GM21423 (cell line): ENCODE data around the gene PDP2.

Source experiments
- ATAC-seq: cut with Tn5 transposase; IDR thresholded peaks from one replicate; pipeline ENCODE4 v1.9.1; 2021; ENCODE audit warnings: mild to moderate bottlenecking, moderate library complexity; ENCODE audit not compliant: unreplicated experiment

The PDP2 gene, protein sequence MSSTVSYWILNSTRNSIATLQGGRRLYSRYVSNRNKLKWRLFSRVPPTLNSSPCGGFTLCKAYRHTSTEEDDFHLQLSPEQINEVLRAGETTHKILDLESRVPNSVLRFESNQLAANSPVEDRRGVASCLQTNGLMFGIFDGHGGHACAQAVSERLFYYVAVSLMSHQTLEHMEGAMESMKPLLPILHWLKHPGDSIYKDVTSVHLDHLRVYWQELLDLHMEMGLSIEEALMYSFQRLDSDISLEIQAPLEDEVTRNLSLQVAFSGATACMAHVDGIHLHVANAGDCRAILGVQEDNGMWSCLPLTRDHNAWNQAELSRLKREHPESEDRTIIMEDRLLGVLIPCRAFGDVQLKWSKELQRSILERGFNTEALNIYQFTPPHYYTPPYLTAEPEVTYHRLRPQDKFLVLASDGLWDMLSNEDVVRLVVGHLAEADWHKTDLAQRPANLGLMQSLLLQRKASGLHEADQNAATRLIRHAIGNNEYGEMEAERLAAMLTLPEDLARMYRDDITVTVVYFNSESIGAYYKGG

DNA sequence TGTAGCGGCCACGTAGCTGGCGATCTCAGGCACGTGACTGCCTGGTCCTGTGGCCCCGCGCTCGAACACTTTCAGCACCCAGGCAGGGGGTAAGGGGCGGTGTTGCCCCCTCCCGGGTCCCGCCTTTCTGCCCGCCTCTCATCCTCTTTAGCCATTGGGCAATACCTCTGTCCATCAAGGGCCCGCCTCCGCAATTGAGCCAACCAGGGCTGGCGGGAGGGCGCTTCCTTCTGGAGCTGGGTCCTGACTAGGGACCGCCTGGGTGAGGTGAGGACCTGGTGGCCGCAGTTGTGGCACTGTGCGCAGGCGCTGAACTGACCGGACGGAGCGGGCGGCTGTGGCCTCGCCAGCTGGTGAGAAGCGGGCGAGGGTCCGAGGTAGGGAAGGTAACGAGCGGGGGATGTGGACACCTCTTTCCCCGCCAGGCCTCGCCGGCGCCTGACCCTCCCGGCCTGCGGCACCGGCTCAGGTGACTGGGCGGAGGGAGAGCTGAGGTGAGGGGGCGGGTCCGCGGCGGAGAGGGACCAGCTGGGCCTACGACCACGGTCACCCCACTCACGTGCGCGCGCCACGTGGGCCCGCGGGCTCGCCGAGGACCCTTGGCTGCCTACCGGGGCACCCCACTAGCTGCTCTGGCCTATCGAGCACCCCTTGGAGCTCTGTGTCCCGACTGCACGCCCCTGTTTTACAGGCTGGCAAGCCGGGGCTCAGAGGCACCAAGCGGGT is at the start of gene PDP2:
Gene PDP2, plus strand, starts transcription at position 228 of the 726 bp plus-strand sequence. CDS start 3,770 bp downstream, outside the sequence.
- peak; percentile 93 for ATAC-seq

DNA sequence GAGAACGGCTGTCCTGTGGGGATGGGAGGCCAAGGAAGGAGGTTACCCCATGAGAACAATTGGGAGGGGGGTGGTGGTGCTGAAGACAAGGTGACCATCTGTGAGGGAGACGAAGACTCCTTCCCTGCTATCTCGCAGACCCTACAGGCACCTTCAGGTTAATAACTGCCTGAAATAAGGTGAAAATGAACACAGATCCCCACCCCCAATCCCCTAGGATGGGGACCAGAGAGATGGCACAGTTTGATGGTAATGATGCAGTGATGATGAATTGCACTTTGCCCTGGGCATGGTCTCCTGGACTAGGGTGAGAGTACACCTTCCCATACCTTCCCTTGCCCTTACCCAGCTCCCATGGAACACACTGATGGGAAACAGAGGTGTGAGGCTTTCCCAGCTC is 48.1 kb upstream of the PDP2 start:
- ATAC-seq, result no peak

DNA sequence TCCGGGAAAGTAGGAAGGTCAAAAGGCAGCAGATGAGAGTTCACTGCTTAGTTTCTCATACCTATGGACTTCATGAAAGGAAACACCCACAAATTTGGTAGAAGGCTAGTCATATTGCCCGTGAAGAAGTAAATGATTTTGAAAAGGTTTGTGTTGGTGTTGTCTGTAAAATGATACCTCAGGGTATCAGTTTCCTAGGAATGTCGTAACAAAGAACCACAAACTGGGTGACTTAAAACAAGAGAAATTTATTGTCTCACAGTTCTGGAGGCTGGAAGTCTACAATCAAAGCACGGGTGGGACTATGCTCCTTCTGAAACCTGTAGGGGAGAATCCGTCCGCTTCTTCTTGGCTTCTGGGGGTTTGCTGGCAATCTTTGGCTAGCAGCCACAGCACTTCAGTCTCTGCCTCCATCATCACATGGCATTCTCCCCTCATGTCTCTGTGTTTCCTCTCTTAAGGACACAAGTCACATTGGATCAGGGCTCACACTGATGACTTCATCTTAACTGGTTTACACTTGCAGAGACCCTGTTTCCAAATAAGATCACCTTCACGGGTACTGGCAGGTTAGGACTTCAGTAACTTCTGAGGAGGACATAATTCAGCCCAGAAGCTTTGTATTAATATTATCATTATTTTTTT is 47.5 kb upstream of the PDP2 start:
- no peak for ATAC-seq

DNA sequence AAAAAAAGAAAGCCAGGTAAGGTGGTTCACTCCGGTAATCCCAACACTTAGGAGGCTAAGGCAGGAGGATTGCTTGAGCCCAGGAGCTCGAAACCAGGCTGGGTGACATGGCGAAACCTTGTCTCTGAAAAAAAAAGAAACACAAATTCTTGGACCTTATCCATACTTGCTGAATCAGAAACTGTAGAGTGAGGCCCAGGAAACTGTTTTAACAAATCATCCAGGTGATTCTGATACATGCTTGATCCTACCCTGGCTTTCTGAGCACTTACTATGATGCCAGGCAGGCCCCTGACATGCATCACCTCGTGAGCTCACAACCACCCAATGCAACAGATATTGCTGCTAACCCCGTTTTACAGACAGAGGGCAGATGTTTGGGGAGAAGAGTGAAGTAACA is 45.6 kb upstream of the PDP2 start:
- ATAC-seq, result no peak

DNA sequence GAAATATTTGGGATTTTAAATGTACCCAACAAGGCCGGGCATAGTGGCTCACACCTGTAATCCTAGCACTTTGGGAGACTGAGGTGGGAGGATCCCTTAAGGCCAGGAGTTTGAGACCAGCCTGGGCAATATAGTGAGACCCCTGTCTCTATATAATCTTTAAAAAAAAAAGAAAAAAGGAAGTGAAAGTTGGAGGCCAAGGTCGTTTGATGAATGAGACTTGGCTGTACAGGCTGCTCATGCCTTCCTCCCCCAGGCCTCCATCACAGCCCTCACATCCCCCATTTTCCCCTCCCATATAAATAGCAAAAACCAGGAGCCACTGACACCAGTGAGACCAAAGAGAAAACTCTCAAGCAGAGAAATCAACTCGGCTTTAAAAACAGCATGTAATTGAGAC is 39.4 kb upstream of the PDP2 start:
- ATAC-seq, result no peak

DNA sequence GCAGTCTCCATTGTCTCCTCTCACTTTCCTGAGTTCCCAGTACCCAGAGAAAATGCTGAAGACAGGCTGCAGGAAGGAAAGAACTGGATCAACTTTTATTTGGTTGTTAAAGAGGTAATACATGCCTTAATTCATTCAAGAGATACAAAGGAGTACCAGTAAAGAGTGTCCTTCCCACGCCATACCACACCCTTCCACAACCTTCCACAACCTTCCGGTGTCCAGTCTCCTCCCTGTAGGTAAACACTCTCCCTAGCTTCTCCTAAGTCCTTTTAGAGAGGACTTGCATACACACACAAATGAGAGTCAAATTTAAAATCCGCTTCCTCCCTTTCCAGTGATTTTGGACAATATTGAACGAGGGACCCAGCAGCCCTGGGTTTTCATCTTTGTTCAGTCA is 38.9 kb upstream of the PDP2 start:
- no peak for ATAC-seq

DNA sequence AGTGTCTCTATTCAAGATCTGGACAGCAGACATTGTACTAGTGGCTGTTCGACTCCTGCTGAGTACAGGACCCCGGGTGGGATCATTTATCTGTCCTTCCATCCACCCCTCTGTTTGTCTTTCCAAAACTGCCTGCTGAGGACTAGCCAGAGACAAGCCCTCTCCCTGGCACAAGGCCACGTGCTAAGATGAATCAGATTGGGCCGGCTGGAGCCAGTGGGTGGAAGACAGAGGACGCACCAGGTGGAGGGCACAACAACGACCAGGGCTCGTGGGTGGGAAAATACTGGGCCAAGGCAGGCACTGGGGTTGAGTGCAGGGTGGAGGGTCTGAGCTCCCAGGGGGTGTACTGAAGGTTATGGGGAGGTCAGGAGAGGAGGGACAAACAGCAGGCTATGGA is 37.5 kb upstream of the PDP2 start:
- ATAC-seq, result no peak

DNA sequence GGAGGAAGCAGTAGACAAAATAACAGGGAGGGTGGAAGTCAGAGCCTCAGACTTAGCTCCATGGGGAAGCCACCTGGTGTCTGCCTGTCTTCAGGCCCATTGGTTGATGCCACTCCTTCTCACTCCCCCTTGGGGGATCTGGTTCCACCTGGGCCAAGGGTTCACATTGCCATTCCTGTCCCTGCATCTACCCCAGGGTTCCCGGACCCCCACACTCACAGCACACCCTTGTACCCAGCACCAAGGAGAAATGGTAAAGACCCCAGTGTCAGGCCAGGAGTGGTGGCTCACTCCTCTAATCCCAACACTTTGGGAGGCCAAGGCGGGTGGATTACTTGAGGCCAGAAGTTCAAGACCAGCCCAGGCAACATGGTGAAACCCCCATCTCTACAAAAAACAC is 37.1 kb upstream of the PDP2 start:
- no peak for ATAC-seq

DNA sequence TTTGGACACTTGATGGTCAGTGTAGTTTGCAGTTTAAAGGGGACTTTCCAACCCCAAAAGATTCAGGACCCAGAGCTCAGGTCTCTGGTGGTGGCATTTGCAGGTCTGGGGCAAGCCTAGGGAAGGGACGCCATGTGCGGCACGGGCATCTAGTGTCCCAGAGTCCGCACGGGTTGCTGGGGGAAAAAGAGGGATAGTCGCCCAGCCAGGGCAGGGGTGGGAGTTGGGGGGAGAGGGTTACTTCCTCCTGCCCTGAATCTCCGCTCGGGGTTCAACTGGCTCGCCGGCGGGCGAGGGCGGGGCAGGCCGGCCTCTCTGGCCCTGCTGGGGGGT is 36.3 kb upstream of the PDP2 start:
- ATAC-seq, result no peak

DNA sequence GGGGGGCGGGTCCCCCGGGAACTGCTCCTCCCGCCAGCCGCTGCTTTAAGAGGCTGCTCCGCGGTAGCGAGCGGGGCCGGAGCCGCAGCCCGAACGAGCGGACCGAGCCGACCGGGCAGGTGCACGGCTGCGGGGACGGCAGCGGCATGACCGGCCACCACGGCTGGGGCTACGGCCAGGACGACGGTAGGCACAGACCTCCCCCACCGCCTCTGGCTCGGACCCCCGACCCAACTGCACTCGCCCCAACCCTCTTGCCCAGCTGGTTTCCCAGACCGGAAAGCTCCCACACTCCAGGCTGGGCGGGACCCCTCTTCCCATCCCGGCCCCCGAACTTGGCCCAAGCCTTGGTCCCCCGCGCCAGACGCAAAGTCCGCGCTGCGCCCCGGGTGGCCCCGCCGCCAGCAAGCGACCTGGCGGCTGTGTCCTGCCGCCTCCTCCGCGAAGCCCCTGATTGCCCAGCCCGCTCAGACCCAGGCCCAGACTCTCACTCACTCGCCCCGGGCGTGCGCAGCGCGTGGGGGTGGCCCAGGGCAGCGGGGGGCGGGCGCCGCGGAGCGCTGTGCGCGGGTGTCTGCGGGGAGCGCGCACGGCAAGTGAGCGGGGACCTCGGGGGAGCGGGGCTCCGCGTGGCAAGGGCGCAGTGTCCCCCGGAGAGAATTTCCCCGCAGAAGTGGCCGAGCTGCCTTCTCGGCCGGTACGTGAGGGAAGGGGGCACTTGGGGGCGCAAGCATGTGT is 35.8 kb upstream of the PDP2 start, which contains the start of gene CA7:
Gene CA7, plus strand, starts transcription at position 73 of the 738 bp plus-strand sequence. Its CDS starts 74 bp downstream, at position 147.
- ATAC-seq, result no peak

DNA sequence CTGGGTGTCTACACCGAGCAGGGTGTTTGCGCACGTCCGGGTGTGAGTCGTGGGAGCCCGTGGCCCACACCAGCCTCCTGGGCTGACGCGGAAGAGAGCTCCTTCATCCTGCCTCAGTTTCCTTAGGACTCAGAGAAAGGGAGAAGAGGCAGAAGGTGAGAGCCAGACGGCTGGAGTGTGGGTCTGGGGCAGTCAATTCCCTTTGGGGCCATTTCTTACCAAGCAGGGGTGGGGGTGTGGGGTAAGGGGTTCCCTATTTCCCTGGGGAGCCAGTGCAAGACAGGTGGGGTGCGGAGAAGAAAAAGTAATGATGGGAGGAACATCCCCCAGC is 35.3 kb upstream of the PDP2 start:
- no peak for ATAC-seq

DNA sequence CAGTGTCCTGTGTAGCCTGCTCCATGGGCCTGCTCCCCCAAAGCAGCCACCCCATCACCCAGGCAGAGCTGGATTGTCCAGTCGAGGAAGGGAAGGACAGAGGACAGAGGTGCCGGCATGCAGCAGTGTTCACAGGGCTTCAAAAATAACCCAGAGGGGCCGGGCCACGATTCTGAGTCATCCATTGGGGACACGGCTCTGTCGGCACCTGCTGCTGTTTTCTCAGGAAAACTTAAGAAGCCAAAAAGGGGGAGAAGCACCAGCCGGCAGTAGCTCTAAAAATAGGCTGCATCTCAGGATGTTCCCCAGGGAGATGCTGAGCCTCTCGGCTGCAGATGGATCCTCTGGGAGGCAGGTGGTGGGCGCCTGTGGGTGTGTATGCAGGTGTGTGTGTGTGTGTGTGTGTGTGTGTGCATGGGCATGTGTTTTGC is 34.5 kb upstream of the PDP2 start:
- no peak for ATAC-seq

DNA sequence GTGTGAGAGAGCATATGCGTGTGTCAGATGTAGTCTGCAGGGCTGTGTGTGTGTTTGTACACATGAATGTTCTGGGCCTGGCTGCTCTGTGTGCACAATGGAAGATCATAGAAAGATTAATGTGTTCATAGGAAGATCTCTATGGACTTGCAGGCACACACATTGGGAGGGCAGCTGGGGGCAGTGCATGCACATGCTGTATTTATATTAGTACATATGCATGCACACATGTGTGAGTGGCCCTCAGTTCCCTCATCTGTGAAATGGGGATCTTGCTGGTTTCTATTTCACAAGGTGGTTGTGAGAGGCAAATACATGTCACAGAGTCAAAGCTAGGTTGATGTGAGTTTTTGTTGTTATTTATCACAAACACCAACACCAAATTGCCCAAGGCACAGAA is 34.0 kb upstream of the PDP2 start:
- ATAC-seq, result no peak

DNA sequence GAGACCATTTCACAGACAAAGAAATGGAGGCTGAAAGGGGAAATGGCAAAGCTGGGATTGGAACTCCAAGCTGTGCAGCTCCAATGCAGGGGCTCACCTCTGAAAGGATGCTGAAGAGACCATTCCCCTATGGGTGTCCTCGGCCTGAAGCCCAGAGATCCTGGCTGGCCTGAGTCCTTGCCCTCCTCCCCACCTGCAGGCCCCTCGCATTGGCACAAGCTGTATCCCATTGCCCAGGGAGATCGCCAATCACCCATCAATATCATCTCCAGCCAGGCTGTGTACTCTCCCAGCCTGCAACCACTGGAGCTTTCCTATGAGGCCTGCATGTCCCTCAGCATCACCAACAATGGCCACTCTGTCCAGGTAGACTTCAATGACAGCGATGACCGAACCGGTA is 33.5 kb upstream of the PDP2 start:
- ATAC-seq, result no peak

DNA sequence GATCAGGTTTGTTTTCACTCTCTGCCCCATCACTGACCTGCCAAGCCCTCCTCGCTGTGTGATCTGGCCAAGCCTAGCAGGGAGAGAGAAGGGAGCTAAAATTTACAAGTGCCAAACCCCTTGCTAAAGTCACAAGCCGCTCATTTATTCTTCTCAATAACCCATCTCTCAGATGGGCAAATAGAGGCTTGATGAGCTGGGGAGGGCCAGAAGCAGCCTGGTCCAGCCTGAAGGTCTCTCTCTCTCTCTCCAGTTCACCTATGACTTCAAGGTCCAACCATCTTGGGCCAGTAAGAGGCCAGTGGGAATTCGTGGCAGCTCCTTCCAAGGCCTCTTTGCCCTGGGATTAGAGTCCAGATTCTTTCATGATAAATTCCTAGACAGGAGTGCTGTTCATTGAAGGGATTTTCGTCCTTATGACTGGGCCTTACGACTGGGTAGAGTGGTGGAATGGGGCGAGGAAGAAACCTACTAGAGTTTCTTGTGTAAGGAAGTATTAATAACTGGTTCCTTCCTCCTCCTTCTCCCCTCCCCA is 32.7 kb upstream of the PDP2 start:
- ATAC-seq, result no peak

DNA sequence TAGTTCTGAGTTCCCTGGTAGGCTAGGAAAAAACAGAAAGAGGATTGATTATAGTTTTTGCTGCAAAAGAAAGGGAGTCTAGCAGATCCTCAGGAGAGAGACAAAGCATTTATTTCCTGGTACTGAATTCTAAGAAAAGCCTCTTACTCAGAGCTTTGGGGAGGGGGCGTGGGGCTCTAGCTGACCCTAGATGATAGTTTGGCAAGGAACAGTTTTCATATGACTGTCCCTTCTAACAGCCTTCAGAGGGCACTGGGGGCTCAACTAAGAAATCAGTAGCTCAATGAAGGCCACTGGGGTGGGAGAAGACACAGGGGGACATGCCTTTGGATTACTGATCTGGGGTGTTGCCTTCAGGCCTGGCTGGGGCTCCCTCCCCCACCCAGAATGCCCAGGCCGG is 32.1 kb upstream of the PDP2 start:
- no peak for ATAC-seq

DNA sequence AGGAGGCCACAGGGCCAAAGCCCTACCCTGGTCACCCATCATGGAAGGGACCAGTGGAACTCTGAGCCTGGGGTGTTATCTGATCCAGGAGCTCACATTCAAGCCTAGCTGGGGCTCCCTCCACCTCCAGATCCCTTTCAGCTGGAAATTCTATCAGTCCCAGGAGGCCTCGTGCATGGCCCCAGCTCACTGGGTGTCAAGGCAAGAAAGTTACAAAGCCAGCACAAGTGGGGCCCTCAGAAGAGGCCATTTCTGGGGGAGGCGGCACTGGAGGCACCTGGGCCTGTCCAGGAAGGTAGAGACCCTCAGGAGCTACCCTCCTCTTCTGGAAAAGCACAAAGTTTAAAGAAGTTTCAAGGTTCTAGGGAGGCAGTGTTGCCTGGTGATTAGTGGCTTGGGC is 31.3 kb upstream of the PDP2 start:
- no peak for ATAC-seq

DNA sequence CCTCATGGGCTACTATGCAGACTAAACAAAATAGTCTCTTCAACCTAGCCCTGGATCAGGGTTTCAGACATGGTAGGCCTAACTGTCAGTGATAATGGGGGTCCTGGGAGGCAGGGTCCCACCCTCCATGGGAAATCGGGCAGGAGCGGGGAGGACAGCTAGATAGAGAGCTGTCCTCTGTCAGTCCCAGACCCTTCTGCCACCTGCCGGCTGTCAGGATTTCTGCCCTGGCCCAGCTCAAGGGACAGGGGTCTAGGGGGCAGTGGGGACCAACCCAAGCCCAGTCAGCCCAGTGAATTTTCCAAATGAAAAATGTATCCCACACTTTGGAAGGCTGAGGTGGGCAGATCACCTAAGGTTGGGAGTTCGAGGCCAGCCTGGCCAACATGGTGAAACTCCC is 30.8 kb upstream of the PDP2 start:
- ATAC-seq, result no peak

DNA sequence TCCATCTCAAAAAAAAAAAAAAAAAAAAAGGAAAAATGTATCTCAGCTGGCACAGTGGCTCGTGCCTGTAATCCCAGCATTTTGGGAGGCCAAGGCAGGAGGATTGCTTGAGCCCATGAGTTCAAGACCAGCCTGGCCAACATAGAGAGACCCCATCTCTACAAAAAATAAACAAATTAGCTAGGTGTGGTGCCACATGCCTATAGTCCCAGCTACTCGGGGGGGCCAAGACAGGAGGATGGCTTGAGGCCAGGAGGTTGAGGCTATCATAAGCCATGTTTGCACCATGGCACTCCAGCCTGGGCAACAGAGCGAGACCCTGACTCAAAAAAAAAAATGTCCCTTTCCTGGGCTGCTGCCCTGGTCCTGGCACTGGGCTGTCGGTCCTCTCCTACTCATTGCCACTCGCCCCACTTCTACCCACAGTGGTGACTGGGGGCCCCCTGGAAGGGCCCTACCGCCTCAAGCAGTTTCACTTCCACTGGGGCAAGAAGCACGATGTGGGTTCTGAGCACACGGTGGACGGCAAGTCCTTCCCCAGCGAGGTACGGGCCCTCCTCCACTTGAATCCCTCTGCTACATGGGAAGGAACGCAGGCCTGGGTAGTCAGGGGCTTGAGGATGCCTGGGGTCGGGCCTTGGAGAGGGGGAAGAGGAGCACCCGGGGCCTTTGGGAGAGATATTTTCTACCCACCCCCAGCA is 30.1 kb upstream of the PDP2 start:
- ATAC-seq, result no peak
